Gastroesophageal sphincter (tissue), 4 donors: ENCODE data around the gene SULT1C4. TPM values are rescaled to one million over a fixed set of nuclear protein-coding genes. Genes with fewer than 3 reads are reported as not detected.

ENCODE experiments used
- ATAC-seq: fragments of 150-250 bp; one replicate; pipeline ENCODE4 v1.9.1; 2016; ENCODE audit warnings: mild to moderate bottlenecking, moderate library complexity
- H3K27ac ChIP-seq, 4 donors: fragments of 200-600 bp; sonication (generic) in 3 of 4; 1 replicate in 3 of 4; 2 replicates in 1 of 4; pipeline ENCODE4 v1.5.1; 2016 to 2019
- H3K27me3 ChIP-seq: fragments of 200-600 bp; sonication (generic); one replicate; pipeline ENCODE4 v1.5.1; 2019
- H3K36me3 ChIP-seq, 2 donors: fragments of 200-600 bp; sonication (generic); one replicate each; pipeline ENCODE4 v1.5.1; 2019; ENCODE audit warnings: control low read depth in 1 of 2
- H3K4me1 ChIP-seq, 3 donors: fragments of 200-600 bp; sonication (generic); 1 replicate in 2 of 3; 2 replicates in 1 of 3; pipeline ENCODE4 v1.5.1; 2016 to 2019; ENCODE audit warnings: control low read depth in 2 of 3
- H3K4me3 ChIP-seq, 2 donors: fragments of 200-600 bp; sonication (generic); one replicate each; pipeline ENCODE4 v1.5.1; 2019; ENCODE audit warnings: mild to moderate bottlenecking in 1 of 2, moderate library complexity in 1 of 2
- H3K9me3 ChIP-seq, 3 donors: fragments of 200-600 bp; sonication (generic); one replicate each; pipeline ENCODE4 v1.5.1; 2017 to 2019; ENCODE audit warnings: control low read depth in 2 of 3
- CTCF ChIP-seq, 4 experiments: fragments of 200-600 bp in 2 of 4; fragments of 450-650 bp in 2 of 4; sonication (generic) in 1 of 4; IDR thresholded peaks; one replicate each; pipeline ENCODE4 v1.5.1; 2017 to 2019; ENCODE audit warnings: antibody characterized with exemption in 4 of 4, mild to moderate bottlenecking in 2 of 4, moderate library complexity in 2 of 4
- EP300 ChIP-seq: sonication (generic); formaldehyde crosslinking; IDR thresholded peaks from one replicate; pipeline ENCODE4 v1.6.1; 2017; ENCODE audit warnings: antibody characterized with exemption, mild to moderate bottlenecking
- POLR2A ChIP-seq, 2 donors: fragments of 450-650 bp; IDR thresholded peaks; one replicate each; pipeline ENCODE4 v1.6.1; 2017; ENCODE audit warnings: antibody characterized with exemption in 2 of 2, mild to moderate bottlenecking in 2 of 2, moderate library complexity in 1 of 2
- POLR2AphosphoS5 ChIP-seq: sonication (generic); formaldehyde crosslinking; IDR thresholded peaks from one replicate; pipeline ENCODE4 v1.6.1; 2017; ENCODE audit warnings: antibody characterized with exemption
- WGBS, 2 donors: methylation state at CpG; one replicate each; pipeline ENCODE4 v1.1.5; 2018; ENCODE audit warnings: low coverage in 1 of 2; 5-methylcytosine and 5-hydroxymethylcytosine counted together
- total RNA-seq, 4 donors: library from RNA; depleted of rRNA; stranded (reverse); fragments of >200 nt; gene quantifications; one replicate each; pipeline ENCODE4 v1.1.0, GENCODE V29; 2016

SULT1C4 gene
- total RNA-seq, 4 donors from 2014 or later: 2.3 to 8.1 (median 5.9) TPM

- Histone ChIP-seq H3K4me1 (no peaks in the 10 kb centered on the region), H3K27me3 (no peaks in the 10 kb centered on the region), H3K36me3 (no peaks in the 10 kb centered on the region), H3K27ac (no peak overlapping the region), H3K4me3 (no peak overlapping the region), H3K9me3 (no peaks in the 10 kb centered on the region)
- no peak for ATAC-seq
- TF ChIP-seq POLR2AphosphoS5 (no peak), EP300 (no peak), CTCF (IDR thresholded peaks at IDR 0.05) (no peak), POLR2A (IDR thresholded peaks at IDR 0.05) (no peak)
- 60 to 71% methylated on average over 2 to 3 of the region's 3 CpGs for WGBS, 2 donors
Observed at GRCh38 chr2:108347786-108348185, 30.0 kb upstream of the SULT1C4 start.

GRCh38 chr2:108348816-108349570 lies 28.8 kb upstream of the SULT1C4 start:
- TF ChIP-seq POLR2AphosphoS5: no peak
- TF ChIP-seq CTCF (IDR thresholded peaks at IDR 0.05): no peak
- no peak for TF ChIP-seq EP300
- no peak for TF ChIP-seq POLR2A (IDR thresholded peaks at IDR 0.05)
- 66 to 83% methylated on average over 3 of the region's 5 CpGs for WGBS, 2 donors
- no peak overlapping the region for H3K27ac ChIP-seq

GRCh38 chr2:108349571-108349928 lies 28.2 kb upstream of the SULT1C4 start:
- Histone ChIP-seq H3K36me3 (no peaks in the 10 kb centered on the region), H3K27ac (no peak overlapping the region), H3K4me1 (no peaks in the 10 kb centered on the region), H3K27me3 (no peaks in the 10 kb centered on the region), H3K9me3 (no peaks in the 10 kb centered on the region), H3K4me3 (no peak overlapping the region)
- no peak for ATAC-seq
- WGBS, 2 donors: 75% methylated on average over 2 of the region's 2 CpGs; no CpG with 5 or more reads in 1 of the 2 donors
- TF ChIP-seq POLR2AphosphoS5: no peak
- TF ChIP-seq POLR2A (IDR thresholded peaks at IDR 0.05): no peak
- no peak for TF ChIP-seq EP300
- TF ChIP-seq CTCF (IDR thresholded peaks at IDR 0.05): no peak

More at GRCh38 chr2:108348816-108349570, 28.8 kb upstream of the SULT1C4 start:
- H3K4me1 ChIP-seq: no peaks in the 10 kb centered on the region
- ATAC-seq: no peak
- H3K27me3 ChIP-seq: no peaks in the 10 kb centered on the region
- no peaks in the 10 kb centered on the region for H3K9me3 ChIP-seq
- no peaks in the 10 kb centered on the region for H3K36me3 ChIP-seq
- H3K4me3 ChIP-seq: no peak overlapping the region

- no peak for TF ChIP-seq CTCF (IDR thresholded peaks at IDR 0.05)
- TF ChIP-seq POLR2A (IDR thresholded peaks at IDR 0.05): no peak
- TF ChIP-seq POLR2AphosphoS5: no peak
- TF ChIP-seq EP300: no peak
- no peaks in the 10 kb centered on the region for H3K36me3 ChIP-seq
- no peak overlapping the region for H3K4me3 ChIP-seq
- H3K4me1 ChIP-seq: no peaks in the 10 kb centered on the region
- no peak for ATAC-seq
- H3K27ac ChIP-seq: no peak overlapping the region
- no peaks in the 10 kb centered on the region for H3K27me3 ChIP-seq
- no peaks in the 10 kb centered on the region for H3K9me3 ChIP-seq
Observed at GRCh38 chr2:108351889-108352288, 25.9 kb upstream of the SULT1C4 start.

- H3K36me3 ChIP-seq: no peaks in the 10 kb centered on the region
- H3K4me1 ChIP-seq: no peaks in the 10 kb centered on the region
- no peak for TF ChIP-seq EP300
- no peak for TF ChIP-seq CTCF (IDR thresholded peaks at IDR 0.05)
- TF ChIP-seq POLR2AphosphoS5: no peak
- H3K4me3 ChIP-seq: no peak overlapping the region
- no peak overlapping the region for H3K27ac ChIP-seq
- 63 to 75% methylated on average over 4 of the region's 5 CpGs for WGBS, 2 donors
- ATAC-seq: no peak
- H3K27me3 ChIP-seq: no peaks in the 10 kb centered on the region
- no peaks in the 10 kb centered on the region for H3K9me3 ChIP-seq
Observed at GRCh38 chr2:108354136-108354535, 23.6 kb upstream of the SULT1C4 start.
